ENCODE results near the gene ACE.
"Not testable (repeated sequence)": the region's sequence is repeated elsewhere in the genome, so short reads cannot be mapped to it uniquely, and the experiment has no call there.

ACE gene

DNA sequence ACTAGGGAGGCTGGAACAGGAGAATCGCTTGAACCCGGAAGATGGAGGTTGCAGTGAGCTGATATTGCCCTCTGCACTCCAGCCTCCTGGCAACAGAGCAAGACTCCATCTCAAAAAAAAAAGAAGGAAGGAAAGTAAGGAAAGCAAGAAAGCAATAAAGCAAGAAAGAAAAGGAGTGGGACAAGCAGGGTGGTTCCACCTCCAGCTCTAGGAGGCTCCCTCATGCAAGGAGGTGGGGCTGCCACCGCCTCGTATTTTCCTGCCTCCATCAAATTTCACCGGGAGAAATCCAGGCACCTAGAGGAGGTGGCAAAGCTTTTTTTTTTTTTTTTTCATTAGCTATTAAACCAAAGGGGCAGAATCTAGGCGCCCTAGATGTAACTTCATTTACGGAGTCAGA is 31.8 kb upstream of the ACE start:
- DNase-seq: no peak

DNA sequence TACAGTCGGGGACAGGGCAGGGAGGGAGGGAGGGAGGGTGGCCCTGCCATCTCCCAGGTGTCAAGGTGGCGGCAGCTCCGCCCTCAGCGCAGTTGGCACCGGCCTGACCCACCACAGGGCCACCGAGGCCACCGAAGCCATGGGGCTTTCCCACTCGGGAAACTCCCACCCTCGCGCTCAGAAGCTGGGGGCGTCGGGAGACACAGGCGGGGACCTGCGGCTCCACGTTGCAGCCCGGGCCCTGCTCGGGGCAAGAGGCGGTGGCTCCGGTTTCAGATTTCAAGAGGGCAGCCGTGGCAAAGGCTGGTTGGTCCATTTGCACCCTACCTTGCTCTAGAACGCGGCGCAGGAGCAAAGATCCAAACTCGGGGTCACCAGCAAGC is 31.3 kb upstream of the ACE start:
- no peak for DNase-seq

DNA sequence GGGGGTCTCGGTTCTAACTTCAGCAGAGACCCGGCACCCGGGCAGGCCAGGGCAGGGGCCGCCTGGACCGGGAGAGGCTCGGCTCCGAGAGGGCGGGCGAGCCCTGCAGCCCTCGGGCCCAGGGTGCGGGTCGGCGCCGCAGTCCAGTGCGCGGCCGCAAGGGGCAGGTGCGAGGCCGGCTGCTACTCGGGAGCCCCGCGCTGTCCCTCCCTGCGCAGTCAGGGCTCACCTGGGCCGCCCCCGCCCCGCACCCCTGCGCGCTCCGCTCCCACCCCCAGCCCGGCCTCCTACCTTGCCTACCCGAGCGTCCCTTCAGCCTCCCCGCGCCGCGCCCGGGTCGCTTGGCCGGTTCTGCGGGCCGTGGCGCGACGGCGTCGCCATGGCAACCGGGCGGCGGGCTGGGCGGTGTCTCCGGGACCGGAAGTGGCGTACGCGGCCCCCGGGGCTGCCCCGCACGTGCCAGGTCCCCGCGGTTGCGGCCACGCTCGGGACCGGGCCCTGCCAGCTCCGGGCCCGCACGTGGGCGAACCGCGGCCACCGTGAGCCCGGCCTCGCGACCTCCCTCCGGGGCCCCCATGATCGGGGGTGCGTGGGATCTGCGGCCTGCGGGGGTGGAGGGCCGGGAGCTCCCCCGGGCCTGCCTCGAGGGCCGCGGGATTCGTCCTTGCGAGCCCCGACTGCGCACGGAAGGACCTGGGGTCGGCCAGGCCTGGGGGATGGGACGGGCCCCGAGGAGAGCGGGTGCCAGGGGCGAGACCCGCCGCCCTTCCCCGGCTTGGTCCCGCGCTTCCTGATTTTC is 30.7 kb upstream of the ACE start, which contains the start of gene CYB561:
CYB561 (minus strand) TSS at position 353 of the 799 bp plus-strand sequence. CDS start 8,759 bp downstream, outside the sequence.
- DNase-seq: no peak

DNA sequence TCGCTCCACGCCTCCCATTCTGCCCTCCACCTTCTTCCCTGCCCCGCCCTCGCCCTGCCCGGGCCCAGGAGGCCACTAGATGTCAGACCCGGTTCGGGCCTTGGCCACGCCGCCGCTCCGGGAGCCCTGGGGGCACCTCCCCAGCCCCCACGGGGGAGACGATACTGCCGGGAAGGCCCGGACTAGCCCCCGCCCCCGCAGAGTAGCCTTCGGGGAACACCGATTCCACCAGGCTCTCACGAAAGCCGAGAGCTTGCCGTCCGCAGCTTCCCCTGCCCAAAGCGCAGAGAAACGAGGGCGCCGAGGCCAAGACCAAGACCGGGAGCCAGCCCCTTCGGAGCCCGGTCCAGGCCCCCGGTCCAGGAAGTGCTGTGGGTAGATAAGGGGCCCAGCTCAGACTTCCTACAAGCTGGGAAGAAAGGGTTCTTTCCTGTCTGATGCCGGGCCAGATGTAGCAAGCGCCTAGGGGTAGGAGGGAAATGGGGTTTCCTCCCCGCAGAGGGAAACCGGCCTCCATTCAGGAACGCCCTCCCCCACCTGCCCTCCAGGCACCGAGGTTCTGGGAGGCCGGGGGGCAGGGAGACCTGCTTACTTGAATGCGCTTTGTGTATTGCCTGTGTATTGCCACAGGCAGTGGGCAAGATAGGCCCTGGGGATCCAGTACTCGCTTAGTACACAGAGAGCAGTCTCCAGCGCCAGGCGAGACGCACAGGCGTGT is 29.9 kb upstream of the ACE start:
- no peak for DNase-seq

DNA sequence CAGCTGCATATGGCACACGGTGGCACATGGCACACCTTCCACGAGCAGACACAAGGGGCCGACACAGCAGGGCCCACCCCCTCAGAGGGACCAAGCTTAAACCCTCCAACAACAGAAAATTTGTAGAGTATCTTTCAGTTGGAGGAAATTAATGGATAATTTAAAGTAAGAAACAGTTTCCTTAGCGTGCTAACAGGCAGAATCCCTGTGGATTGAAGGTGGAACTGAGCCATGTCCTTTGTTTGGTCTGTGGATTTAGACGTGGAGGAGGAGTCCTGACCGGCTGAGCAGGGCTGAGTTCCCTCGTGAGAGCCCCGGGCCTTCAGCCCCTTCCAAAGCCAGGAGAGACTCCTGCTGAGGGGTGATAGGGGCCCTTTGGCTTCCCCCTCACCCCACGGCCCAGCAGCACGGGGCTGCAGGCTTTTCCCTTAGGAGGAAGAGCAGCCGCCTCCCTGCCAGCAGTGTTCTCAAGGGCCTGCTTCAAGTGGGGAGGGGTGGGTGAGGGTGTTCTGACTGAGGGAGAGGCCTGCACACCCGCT is 29.3 kb upstream of the ACE start:
- no peak for DNase-seq

DNA sequence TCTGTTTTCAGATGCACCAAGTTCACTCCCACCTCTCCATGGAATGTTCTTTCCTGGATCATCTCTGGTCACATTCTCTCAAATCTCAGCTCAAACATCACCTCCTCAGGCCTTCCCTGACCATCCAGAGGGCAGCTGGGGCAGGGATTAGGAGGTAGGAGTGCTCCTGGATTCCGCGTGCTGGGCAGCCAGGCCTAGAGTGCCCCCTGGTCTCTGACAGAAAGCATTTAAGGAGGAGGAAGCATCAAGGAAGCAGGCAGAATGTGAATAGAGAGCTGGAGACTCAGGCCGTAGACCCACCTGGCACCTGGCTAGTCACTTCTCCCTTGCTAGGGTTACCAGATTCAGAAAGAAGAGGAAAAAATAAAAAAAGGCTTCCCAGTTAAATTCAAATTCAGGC is 28.2 kb upstream of the ACE start:
- DNase-seq: no peak

DNA sequence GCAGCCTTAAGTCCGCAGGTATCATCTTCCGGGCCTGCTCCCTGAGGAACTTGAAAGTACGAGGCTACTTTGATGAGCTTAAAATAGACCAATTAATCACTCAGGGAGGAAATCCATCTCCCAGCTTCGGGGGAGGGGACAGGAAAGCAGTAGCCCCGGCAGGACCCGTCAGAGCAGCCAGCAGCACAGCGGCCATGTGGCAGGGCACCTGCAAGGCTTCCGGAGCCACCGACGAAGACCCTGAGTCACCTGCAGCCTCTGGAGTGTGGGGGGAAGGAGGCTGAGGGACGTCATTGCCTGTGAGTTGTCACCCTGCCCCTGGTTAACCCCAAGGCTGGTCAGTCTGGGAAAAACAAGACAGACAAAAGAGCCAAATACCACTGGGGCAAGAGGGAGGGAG is 26.3 kb upstream of the ACE start:
- no peak for DNase-seq

DNA sequence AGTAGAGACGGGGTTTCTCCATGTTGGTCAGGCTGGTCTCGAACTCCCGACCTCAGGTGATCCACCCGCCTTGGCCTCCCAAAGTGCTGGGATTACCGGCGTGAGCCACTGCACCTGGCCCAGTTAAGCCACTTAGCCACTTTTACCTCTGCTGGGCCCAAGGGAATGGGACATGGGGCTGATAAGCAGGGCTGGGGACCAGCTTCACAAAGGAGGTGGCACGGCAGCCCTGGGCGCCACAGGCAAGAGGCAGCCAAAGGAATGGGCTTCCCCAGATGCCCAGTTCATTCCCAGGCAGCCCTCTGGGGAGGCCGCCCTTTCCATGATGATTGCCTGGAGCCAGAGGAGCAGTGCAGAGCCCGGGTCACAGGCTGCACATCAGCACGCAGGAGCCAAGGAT is 25.7 kb upstream of the ACE start:
- no peak for DNase-seq

DNA sequence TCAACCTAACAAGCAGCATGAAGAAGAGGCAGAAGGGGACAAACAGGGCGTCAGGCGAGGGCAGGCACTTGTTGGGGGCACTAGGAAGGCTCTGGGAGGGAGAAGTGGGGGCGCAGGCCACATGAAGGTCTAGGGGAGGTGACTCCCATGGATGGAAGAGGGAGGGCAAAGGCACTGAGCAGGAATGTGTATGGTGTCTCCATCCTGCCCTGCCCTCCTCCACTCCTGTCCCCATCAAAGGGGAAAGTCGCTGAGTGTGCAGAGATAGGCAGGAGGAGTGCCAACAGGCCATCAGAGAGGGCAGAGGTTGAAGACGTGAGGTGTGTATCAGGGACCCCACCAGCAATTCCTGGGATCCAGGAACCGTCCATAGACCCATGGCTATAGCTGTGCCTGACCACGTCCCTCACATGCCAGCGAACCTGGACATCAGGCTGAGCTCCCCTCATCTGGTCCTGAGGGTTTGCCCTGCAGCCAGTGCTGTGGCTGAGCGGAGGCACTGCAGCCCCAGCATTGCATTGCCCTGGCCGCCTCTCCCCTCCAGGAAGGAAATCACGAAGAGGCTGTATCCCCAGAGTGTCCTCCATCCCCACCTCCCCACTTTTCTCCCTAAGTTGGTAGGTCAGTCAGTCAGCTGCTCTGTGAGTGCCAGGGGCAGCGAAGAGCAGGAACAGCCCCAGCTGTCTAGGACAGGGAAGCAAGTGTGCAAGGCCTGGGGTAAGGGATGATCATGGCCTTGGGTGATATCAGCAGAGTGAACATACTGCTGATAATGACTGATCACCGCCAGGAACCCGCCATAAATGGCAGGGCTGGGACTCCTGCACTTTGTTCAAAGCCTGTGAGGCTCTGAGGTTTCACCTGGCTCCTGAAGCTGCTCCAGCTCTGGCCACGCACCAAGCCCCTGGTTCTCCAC is 24.6 kb upstream of the ACE start:
- no peak for DNase-seq

DNA sequence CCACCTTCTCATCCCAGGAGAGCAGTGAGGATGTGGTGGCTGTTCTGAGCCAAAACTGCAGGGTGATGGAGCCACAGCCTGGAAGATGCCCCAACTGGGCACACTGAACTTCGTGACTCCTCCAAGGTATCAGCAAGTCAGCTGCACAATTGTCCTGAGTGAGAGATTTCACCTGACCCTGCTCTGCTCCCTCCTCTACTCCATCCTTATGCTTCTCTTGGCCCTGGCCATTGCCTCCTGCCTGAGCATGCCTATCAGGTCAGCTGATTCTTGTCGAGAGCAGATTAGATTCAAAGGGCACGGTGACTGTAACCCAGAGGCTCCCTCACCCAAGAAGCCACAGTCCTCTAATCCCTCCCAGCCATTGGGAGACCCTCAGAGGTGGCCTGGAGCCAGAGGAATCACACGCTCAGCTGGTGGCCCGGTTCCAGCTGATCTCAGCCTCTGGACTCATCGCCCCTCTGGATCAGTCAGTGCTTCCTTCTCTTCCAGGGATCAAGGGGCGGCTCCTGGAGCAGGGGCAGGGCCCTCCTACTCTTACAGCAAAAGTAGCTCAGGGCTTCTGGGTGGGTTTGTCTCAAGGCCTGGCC is 23.8 kb upstream of the ACE start:
- no peak for DNase-seq

DNA sequence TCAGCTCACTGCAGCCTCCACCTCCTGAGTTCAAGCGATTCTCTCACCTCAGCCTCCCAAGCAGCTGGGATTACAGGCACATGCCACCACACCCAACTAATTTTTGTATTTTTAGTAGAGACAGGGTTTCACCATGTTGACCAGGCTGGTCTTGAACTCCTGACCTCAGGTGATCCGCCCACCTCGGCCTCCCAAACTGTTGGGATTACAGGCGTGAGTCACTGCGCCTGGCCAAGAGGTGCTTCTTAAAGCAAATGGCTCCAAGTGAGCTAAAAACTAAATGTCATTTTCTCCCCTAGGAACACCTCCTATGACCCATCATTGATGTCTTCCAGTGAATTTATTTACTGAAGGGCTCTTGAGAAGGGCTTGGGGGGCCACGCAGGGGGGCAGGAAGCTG is 22.5 kb upstream of the ACE start:
- DNase-seq: not testable (repeated sequence)

DNA sequence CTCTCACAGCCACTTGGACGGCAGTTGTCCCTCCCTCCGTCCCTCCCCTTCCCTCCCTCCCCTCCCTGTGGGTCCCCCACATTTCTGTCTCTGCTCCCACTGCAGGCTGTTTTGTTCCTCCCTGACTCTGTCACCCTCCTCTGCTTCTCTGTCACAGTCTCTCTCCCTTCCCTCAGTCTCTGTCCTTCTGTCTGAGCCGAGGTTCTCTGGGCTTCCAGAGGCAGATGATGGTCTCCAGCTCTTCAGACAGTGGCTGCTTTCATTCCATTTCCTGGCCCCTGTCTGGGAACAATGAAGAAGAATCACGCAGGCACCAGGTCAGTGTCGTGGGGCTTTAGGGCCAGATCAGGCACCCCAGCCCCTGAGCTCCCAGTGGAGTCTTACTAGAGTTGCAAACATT is 21.9 kb upstream of the ACE start:
- no peak for DNase-seq

DNA sequence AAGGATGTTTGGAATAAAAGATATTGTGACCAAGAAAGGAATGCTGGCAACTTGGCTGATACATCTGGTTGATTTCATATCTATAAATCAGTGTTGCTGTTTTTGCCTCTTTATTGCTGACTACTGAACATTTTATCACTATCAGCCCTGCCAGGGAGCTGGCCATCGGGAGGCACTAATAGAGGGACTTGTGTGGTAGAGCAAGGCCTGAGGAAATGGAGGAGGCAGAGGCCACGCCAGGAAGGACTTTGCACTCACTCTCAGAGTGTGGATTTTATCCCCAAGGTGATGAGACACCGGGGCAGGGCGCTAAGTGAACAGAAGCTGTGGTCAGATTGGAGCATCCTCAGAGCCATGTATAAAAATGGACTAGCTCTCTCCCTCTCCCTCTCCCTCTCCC is 21.4 kb upstream of the ACE start:
- no peak for DNase-seq

DNA sequence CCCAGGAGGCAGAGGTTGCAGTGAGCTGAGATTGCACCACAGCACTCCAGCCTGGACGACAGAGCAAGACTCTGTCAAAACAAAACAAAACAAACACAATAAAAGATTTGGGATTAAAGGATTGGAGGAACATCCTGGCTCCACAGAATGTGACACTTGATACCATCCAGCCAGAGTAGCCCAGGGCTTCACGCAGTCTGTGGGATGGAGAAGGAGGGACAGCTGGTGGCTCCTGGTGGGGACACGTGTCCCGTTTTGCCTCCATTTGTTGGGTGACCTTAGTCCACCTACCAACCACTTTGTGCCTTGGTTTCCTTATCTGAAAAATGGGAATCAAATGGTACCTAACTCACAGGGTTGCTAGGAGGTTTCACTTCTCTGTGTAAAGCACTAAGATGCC is 18.4 kb upstream of the ACE start:
- DNase-seq: no peak

DNA sequence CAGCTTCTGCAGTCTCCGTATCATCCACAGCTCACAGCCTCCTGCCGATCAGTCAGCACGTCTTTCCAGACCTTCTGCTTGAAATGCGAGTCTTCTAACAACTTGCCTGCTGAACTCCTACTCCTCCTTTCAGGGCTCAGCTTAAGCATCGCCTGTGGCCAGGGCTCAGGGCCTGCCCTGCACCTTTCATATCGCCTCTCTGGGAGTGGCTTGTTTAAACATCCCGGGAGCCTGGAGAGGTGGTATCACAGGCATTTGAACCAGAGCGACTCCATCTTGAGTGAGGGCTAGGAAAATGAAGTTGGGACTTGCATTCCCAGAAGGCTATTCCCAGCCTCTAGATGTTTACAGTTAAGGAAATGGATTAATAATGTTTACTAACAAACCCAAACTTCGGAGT is 16.8 kb upstream of the ACE start:
- DNase-seq: no peak

DNA sequence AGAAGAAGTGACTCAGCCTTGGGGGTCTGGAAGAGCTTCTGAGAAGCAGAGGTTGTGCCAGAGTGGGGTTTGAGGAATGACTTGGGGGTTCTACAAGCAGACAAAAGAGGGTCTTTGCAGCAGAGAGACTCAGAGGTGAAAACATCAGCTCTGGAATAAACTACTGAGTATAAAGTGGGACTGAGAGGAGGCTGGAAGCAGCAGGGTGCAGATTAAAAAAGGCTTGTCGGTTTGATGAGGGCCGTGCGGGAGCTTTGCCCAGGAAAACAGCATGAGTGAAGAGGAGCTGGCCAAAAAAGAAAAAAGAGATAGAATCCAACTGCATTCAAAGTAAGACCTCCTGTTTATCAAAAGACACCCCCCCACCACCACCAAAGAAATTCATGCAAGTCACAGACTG is 13.1 kb upstream of the ACE start:
- DNase-seq: no peak

DNA sequence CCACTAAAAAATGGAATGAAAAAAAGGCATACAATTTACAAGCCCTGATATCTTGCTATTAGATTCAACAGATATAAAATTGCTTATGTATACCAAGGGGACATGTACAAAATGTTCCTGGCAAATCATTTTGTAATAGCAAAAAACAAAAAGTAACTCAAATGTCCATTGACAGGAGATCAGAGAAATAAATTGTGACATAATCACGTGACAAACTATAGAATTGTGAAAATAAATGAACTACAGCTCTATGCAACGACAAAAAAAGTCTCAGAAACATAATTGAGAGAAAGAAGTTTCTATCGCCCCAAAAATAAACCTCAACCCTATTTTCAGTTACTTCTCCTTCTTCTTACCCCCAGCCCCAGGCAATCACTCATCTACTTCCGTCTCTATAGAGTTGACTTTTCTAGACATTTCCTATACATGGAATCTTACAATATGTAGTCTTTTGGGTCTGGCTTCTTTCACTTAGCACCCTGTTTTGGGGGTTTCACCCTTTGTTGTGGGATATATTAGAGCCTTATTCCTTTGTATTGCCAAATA is 12.1 kb upstream of the ACE start:
- no peak for DNase-seq

DNA sequence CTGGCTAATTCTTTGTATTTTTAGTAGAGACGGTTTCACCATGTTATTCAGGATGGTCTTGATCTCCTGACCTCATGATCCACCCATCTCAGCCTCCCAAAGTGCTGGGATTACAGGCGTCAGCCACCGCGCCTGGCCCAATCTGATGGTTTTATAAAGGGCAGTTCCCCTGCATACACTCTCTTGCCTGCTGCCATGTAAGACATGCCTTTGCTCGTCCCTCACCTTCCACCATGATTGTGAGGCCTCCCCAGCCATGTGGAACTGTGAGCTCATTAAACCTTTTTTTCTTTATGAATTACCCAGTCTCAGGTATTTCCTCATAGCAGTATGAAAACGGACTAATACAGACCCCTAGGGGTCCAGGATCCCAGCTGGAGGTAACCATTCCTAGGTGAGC is 8.8 kb upstream of the ACE start:
- not testable (repeated sequence) for DNase-seq

DNA sequence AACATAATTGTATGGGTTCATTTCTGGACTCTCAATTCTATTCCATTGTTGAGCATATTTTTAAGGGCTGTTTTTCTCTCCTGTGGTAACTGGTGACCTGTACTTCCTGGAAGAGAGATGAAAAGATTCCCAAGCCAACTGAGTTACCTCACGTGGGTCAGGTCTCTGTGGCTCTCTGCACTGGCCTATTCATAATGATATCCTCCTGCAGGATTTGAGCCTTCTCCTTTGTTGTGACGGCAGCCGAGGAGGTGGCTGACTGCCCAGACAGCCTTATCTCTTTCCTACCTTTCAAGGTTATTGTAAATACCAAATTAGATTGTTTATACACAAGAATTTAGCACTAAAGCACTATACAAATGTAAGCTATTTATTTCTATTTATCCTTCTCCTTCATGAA is 2.7 kb upstream of the ACE start:
- DNase-seq: no peak

DNA sequence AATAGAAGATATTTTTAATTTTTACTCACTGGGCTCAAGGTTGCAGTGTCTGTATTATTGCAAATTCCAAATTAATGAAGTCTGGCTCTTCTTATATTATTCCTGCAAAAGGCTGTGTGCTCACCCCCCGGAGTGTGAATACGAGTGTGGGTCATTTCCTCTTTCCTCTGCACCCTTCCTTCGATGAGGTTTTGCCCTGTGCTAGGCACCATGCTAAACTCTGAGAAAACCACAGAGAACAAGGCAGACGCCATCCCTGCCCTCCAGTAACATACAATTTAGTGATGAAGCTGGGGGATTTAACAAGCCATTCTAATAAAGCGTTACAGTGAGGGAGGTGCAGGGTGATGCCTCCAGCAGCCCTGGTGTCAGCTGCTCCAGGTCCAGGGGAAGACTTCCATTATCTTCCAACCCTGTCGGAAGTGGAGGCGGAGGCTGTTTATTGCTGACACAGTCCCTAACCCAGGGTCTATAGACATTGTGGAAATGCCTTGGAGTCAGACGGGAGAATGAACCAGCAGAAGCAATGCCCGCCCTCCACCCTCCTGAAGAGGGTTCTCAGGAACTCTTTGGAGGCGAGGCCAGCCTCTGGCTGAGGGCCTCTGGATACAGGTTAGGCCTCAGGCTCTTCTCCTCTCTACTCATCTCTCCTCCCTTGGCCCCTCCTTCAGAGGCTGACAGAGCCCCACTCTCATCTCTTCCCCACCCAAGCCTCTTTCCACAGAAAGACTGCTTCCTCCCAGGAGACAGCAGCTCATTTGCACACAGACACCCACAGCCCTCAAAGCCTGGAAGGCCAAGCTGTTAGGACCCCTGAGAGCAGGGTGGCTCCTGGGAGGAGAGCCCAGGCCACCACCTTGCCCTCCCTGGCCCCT is 2.0 kb upstream of the ACE start:
- DNase-seq: no peak

Data from NCI-H1694 (cell line).